SK-N-SH (cell line): Measurements from ENCODE around the gene TFAP2E. TPM values are rescaled to one million over a fixed set of nuclear protein-coding genes. Genes with fewer than 3 reads are reported as not detected.

Source experiments
- CTCF ChIA-PET: fragments of 300-600, 350-600 bp; formaldehyde crosslinking; extraction: SDS; loops from one replicate; lab custom pipeline; 2021; lab: Yijun Ruan, JAX
- POLR2A ChIA-PET: fragments of 350-600 bp; sonication (Branson Sonifier 250); formaldehyde crosslinking; extraction: SDS; loops from one replicate; lab custom pipeline; 2020; ENCODE audit warnings: antibody characterized with exemption, inconsistent platforms; lab: Yijun Ruan, JAX
- DNase-seq: peaks from one replicate; pipeline ENCODE4 v3.0.0; 2012
- H2AFZ ChIP-seq: fragments of 200-600 bp; sonication (generic); 2 replicates; pipeline ENCODE4 v1.8.1; 2016; ENCODE audit warnings: antibody characterized with exemption, mild to moderate bottlenecking, low read depth
- H3F3A ChIP-seq: fragments of 200-600 bp; sonication (generic); replicated peaks from 2 replicates; pipeline ENCODE3; 2016; ENCODE audit warnings: antibody characterized with exemption, mild to moderate bottlenecking; ENCODE audit not compliant: insufficient read depth
- H3K27ac ChIP-seq, 2 experiments: fragments of 200-500 bp in 1 of 2; fragments of 200-600 bp in 1 of 2; sonication (Bioruptor generic) in 1 of 2; sonication (generic), shearing (Covaris generic) in 1 of 2; 2 replicates each; pipeline versions ENCODE4 v1.5.1 to v1.6.1; 2014 to 2016; ENCODE audit warnings: low read depth in 2 of 2, inconsistent platforms in 1 of 2, low read length in 1 of 2, mild to moderate bottlenecking in 1 of 2, mixed read lengths in 1 of 2
- H3K27me3 ChIP-seq: fragments of 200-600 bp; sonication (generic), shearing (Covaris generic); 2 replicates; pipeline ENCODE4 v1.6.1; 2016; ENCODE audit warnings: mixed run types; ENCODE audit not compliant: insufficient read depth
- H3K36me3 ChIP-seq, 2 experiments: fragments of 200-500 bp in 1 of 2; fragments of 200-600 bp in 1 of 2; sonication (Bioruptor generic) in 1 of 2; sonication (generic) in 1 of 2; replicated peaks in 1 of 2; 2 replicates each; pipeline versions ENCODE3 to v1.5.1; 2014 to 2016; ENCODE audit warnings: low read length in 1 of 2, mild to moderate bottlenecking in 1 of 2; ENCODE audit not compliant: insufficient read depth in 2 of 2, control insufficient read depth in 1 of 2
- H3K4me1 ChIP-seq, 2 experiments: fragments of 200-500 bp in 1 of 2; fragments of 200-600 bp in 1 of 2; sonication (Bioruptor generic) in 1 of 2; sonication (generic), shearing (Covaris generic) in 1 of 2; 2 replicates each; pipeline versions ENCODE4 v1.5.1 to v1.6.1; 2014 to 2016; ENCODE audit warnings: low read depth in 1 of 2, low read length in 1 of 2, mixed run types in 1 of 2; ENCODE audit not compliant: insufficient read depth in 2 of 2, control insufficient read depth in 1 of 2
- H3K4me2 ChIP-seq: fragments of 200-600 bp; sonication (generic), shearing (Covaris generic); 2 replicates; pipeline ENCODE4 v1.6.1; 2017; ENCODE audit warnings: mixed run types
- H3K4me3 ChIP-seq, 2 experiments: fragments of 200-500 bp in 1 of 2; fragments of 200-600 bp in 1 of 2; sonication (Bioruptor generic) in 1 of 2; sonication (generic), shearing (Covaris generic) in 1 of 2; 2 replicates each; pipeline versions ENCODE4 v1.5.1 to v1.8.1; 2014 to 2016; ENCODE audit warnings: low read depth in 2 of 2, inconsistent platforms in 1 of 2, low read length in 1 of 2, mild to moderate bottlenecking in 1 of 2, mixed read lengths in 1 of 2, moderate library complexity in 1 of 2
- H3K79me2 ChIP-seq: fragments of 200-600 bp; sonication (generic); 2 replicates; pipeline ENCODE4 v1.8.1; 2017; ENCODE audit warnings: mild to moderate bottlenecking; ENCODE audit not compliant: insufficient read depth
- H3K9ac ChIP-seq: fragments of 200-600 bp; sonication (generic); 2 replicates; pipeline ENCODE4 v1.6.1; 2017; ENCODE audit warnings: mixed run types
- H3K9me2 ChIP-seq: fragments of 200-600 bp; sonication (generic); 2 replicates; pipeline ENCODE4 v1.6.1; 2017; ENCODE audit warnings: mixed run types
- H3K9me3 ChIP-seq: fragments of 200-600 bp; sonication (generic); 2 replicates; pipeline ENCODE4 v1.6.1; 2017; ENCODE audit warnings: mixed run types, mild to moderate bottlenecking, moderate library complexity
- H4K20me1 ChIP-seq: fragments of 200-600 bp; sonication (generic); 2 replicates; pipeline ENCODE4 v1.6.1; 2017; ENCODE audit warnings: mild to moderate bottlenecking, mixed run types; ENCODE audit not compliant: insufficient read depth
- EP300 ChIP-seq, 2 experiments: IDR thresholded peaks; 2 replicates each; pipeline versions ENCODE4 v1.4.0 to v1.6.1; 2012; ENCODE audit warnings: borderline replicate concordance in 1 of 2, low read depth in 1 of 2, low read length in 1 of 2
- FOXJ3 ChIP-seq: sonication (generic); formaldehyde crosslinking; IDR thresholded peaks from 2 replicates; pipeline ENCODE4 v1.5.1; 2020; ENCODE audit warnings: mild to moderate bottlenecking, missing genetic modification reagents
- GATA2 ChIP-seq: sonication (generic); formaldehyde crosslinking; IDR thresholded peaks from 2 replicates; pipeline ENCODE4 v1.5.0; 2020; ENCODE audit warnings: mild to moderate bottlenecking, missing genetic modification reagents
- JUND ChIP-seq: IDR thresholded peaks from 2 replicates; pipeline ENCODE4 v1.4.0; 2012
- MXI1 ChIP-seq: IDR thresholded peaks from 2 replicates; pipeline ENCODE4 v1.6.1; 2012; ENCODE audit warnings: mild to moderate bottlenecking, low read depth, low read length, improper control_type of control experiment
- RCOR1 ChIP-seq: fragments of 150-350 bp; IDR thresholded peaks from 2 replicates; pipeline ENCODE4 v1.6.1; 2017; ENCODE audit warnings: antibody characterized with exemption, low read length
- RFX5 ChIP-seq: IDR thresholded peaks from 2 replicates; pipeline ENCODE4 v1.6.1; 2012; ENCODE audit warnings: mild to moderate bottlenecking, improper control_type of control experiment, low read length
- RXRA ChIP-seq: IDR thresholded peaks from 2 replicates; pipeline ENCODE4 v1.4.0; 2012; ENCODE audit warnings: low read depth, mild to moderate bottlenecking, borderline replicate concordance
- SIN3A ChIP-seq: IDR thresholded peaks from 2 replicates; pipeline ENCODE4 v1.6.1; 2012; ENCODE audit warnings: low read depth, mild to moderate bottlenecking, low read length, moderate library complexity, borderline replicate concordance
- WGBS: methylation state at CpG from one replicate; pipeline ENCODE4 v1.1.6; 2017; ENCODE audit warnings: low lambda C conversion rate; 5-methylcytosine and 5-hydroxymethylcytosine counted together
- polyA plus RNA-seq, 3 experiments: library from polyadenylated mRNA; depleted of rRNA; stranded (reverse); fragments of >200 nt; gene quantifications; 2 replicates each; pipeline ENCODE4 v1.2.3, GENCODE V29; 2012
- TF ChIP-seq, protein P1 (sequence below): IDR thresholded peaks from 2 replicates; pipeline ENCODE4 v1.4.0; 2012; ENCODE audit warnings: low read depth, borderline replicate concordance
- TF ChIP-seq, protein P2 (sequence below): fragments of 200-600 bp; sonication (generic); IDR thresholded peaks from 2 replicates; pipeline ENCODE4 v1.6.1; 2017; ENCODE audit warnings: antibody characterized with exemption, mild to moderate bottlenecking, moderate library complexity
- TF ChIP-seq, protein P3 (sequence below): IDR thresholded peaks from 2 replicates; pipeline ENCODE4 v1.6.1; 2012; ENCODE audit warnings: mild to moderate bottlenecking, low read depth, low read length, moderate library complexity
- TF ChIP-seq, protein P4 (sequence below): IDR thresholded peaks from 2 replicates; pipeline ENCODE4; 2012

The TFAP2E gene
- polyA plus RNA-seq, 1 of the 3 experiments (the other 2 are of a cell fraction) = 0.59 TPM

DNA sequence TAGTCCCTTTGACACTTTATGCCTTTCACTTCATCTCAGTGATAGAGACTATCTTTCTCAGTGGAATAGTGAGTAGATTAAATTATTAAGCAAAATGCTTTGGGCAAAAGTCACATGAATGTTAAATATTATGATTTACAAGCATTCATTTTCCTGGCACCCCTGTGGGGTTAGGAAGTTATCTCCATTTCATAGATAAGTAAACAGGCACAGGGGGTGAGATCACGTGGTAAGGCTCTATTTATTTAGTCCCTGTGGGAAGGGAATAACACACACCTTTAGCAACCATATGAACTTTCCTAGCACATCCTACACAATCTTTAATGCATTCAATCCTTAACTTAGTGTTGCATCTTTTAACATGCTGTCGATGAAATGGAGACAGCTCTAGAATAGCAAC lies 55.9 kb downstream of the TFAP2E start:
- H2AFZ ChIP-seq = no peak overlapping the region
- TF ChIP-seq JUND = no peak
- peak; percentile 20; the same call in 1 of the 2 replicates for TF ChIP-seq GATA2 (CRISPR knock-in tag)
- TF ChIP-seq EP300 (IDR thresholded peaks at IDR 0.05; ENCODE audit: borderline replicate concordance in 1 of 2, low read depth in 1 of 2, low read length in 1 of 2) = peak in 1 of 2 experiments; percentile 24; a peak in 1 of 4 replicates
- 0 out of 2 replicates have a peak, but pooled peaks have one; percentile 16 for TF ChIP-seq RCOR1
- H3K9ac ChIP-seq = no peak overlapping the region
- no peaks in the 10 kb centered on the region for H3K9me2 ChIP-seq
- peaks cover 3% of the 10 kb centered on the region for H3F3A ChIP-seq
- no peaks in the 10 kb centered on the region; the same call in 1 of the 2 replicates for H4K20me1 ChIP-seq
- H3K36me3 ChIP-seq = peaks cover 54 to 81% of the 10 kb centered on the region in 2 experiments
- WGBS = 79% methylated on average over 2 of the region's 2 CpGs
- no peaks in the 10 kb centered on the region for H3K27me3 ChIP-seq
- H3K27ac ChIP-seq = no peak overlapping the region; a peak in 1 of 4 replicates
- CTCF ChIA-PET = interaction anchor here (0.7 to 2.4 kb wide), 8 partner anchors 9 to 97 kb away, joined by 3 to 12 read pairs (median 4); no protein-coding TSS in a partner anchor
- no peak for DNase-seq
- peaks cover 94% of the 10 kb centered on the region for H3K79me2 ChIP-seq
- peaks cover 0 to 2% of the 10 kb centered on the region in 2 experiments; a peak in 1 of 4 replicates for H3K4me1 ChIP-seq
- no peaks in the 10 kb centered on the region for H3K9me3 ChIP-seq
- POLR2A ChIA-PET = no interaction called here
- no peak overlapping the region for H3K4me2 ChIP-seq
- H3K4me3 ChIP-seq = no peak overlapping the region

DNA sequence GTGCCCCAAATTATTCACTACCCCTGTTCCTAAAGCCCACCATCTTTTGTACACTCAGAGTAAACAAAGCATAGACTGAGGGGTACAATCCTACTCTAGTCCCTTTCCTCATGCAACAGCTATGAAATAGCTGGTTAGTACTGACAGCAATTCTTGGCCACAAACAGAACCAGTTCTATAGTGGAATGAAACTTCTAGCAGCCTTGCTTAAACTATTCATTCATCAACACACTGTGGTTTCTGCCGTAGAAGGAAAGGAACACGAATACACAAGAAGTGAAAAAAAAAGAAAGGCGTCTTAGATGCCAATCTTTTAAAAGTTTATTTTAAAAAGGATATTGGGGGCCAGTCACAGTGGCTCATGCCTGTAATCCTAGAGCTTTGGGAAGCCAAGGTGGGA lies 58.3 kb downstream of the TFAP2E start:
- no peaks in the 10 kb centered on the region for H3K27me3 ChIP-seq
- ChIA-PET POLR2A (no interaction called here), CTCF (interaction anchor here (1.8 to 1.9 kb wide), 2 partner anchors 8 to 96 kb away, joined by 4 to 7 read pairs; no protein-coding TSS in a partner anchor)
- no peak overlapping the region for H2AFZ ChIP-seq
- peaks cover 3% of the 10 kb centered on the region for H3F3A ChIP-seq
- H4K20me1 ChIP-seq = no peaks in the 10 kb centered on the region; the same call in 1 of the 2 replicates
- no peak overlapping the region for H3K4me3 ChIP-seq
- 98% methylated on average over 3 of the region's 3 CpGs for WGBS
- H3K4me1 ChIP-seq = peaks cover under 1 to 2% of the 10 kb centered on the region in 2 experiments; a peak in 2 of 4 replicates
- H3K9me3 ChIP-seq = no peaks in the 10 kb centered on the region
- H3K9me2 ChIP-seq = no peaks in the 10 kb centered on the region
- DNase-seq = no peak
- no peak overlapping the region for H3K27ac ChIP-seq
- TF ChIP-seq FOXJ3 (CRISPR knock-in tag) = no peak
- no peak for TF ChIP-seq RFX5
- TF ChIP-seq, protein P1, sequence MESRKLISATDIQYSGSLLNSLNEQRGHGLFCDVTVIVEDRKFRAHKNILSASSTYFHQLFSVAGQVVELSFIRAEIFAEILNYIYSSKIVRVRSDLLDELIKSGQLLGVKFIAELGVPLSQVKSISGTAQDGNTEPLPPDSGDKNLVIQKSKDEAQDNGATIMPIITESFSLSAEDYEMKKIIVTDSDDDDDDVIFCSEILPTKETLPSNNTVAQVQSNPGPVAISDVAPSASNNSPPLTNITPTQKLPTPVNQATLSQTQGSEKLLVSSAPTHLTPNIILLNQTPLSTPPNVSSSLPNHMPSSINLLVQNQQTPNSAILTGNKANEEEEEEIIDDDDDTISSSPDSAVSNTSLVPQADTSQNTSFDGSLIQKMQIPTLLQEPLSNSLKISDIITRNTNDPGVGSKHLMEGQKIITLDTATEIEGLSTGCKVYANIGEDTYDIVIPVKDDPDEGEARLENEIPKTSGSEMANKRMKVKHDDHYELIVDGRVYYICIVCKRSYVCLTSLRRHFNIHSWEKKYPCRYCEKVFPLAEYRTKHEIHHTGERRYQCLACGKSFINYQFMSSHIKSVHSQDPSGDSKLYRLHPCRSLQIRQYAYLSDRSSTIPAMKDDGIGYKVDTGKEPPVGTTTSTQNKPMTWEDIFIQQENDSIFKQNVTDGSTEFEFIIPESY = no peak
- TF ChIP-seq MXI1 = no peak
- TF ChIP-seq, protein P2, sequence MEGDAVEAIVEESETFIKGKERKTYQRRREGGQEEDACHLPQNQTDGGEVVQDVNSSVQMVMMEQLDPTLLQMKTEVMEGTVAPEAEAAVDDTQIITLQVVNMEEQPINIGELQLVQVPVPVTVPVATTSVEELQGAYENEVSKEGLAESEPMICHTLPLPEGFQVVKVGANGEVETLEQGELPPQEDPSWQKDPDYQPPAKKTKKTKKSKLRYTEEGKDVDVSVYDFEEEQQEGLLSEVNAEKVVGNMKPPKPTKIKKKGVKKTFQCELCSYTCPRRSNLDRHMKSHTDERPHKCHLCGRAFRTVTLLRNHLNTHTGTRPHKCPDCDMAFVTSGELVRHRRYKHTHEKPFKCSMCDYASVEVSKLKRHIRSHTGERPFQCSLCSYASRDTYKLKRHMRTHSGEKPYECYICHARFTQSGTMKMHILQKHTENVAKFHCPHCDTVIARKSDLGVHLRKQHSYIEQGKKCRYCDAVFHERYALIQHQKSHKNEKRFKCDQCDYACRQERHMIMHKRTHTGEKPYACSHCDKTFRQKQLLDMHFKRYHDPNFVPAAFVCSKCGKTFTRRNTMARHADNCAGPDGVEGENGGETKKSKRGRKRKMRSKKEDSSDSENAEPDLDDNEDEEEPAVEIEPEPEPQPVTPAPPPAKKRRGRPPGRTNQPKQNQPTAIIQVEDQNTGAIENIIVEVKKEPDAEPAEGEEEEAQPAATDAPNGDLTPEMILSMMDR = no peak
- TF ChIP-seq, protein P3, sequence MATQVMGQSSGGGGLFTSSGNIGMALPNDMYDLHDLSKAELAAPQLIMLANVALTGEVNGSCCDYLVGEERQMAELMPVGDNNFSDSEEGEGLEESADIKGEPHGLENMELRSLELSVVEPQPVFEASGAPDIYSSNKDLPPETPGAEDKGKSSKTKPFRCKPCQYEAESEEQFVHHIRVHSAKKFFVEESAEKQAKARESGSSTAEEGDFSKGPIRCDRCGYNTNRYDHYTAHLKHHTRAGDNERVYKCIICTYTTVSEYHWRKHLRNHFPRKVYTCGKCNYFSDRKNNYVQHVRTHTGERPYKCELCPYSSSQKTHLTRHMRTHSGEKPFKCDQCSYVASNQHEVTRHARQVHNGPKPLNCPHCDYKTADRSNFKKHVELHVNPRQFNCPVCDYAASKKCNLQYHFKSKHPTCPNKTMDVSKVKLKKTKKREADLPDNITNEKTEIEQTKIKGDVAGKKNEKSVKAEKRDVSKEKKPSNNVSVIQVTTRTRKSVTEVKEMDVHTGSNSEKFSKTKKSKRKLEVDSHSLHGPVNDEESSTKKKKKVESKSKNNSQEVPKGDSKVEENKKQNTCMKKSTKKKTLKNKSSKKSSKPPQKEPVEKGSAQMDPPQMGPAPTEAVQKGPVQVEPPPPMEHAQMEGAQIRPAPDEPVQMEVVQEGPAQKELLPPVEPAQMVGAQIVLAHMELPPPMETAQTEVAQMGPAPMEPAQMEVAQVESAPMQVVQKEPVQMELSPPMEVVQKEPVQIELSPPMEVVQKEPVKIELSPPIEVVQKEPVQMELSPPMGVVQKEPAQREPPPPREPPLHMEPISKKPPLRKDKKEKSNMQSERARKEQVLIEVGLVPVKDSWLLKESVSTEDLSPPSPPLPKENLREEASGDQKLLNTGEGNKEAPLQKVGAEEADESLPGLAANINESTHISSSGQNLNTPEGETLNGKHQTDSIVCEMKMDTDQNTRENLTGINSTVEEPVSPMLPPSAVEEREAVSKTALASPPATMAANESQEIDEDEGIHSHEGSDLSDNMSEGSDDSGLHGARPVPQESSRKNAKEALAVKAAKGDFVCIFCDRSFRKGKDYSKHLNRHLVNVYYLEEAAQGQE = no peak
- TF ChIP-seq, protein P4, sequence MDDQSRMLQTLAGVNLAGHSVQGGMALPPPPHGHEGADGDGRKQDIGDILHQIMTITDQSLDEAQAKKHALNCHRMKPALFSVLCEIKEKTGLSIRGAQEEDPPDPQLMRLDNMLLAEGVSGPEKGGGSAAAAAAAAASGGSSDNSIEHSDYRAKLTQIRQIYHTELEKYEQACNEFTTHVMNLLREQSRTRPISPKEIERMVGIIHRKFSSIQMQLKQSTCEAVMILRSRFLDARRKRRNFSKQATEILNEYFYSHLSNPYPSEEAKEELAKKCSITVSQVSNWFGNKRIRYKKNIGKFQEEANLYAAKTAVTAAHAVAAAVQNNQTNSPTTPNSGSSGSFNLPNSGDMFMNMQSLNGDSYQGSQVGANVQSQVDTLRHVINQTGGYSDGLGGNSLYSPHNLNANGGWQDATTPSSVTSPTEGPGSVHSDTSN = no peak
- no peak for TF ChIP-seq RXRA
- TF ChIP-seq SIN3A = no peak
- TF ChIP-seq, all 33 proteins: peak for 0
- peaks cover 63 to 86% of the 10 kb centered on the region in 2 experiments for H3K36me3 ChIP-seq
- H3K4me2 ChIP-seq = no peak overlapping the region
- no peak overlapping the region for H3K9ac ChIP-seq
- H3K79me2 ChIP-seq = peaks cover 95% of the 10 kb centered on the region
